A673 (cell line): ENCODE data around the gene BUD31.

Experiments used
- EZH2 ChIP-seq: fragments of 200-600 bp; sonication (generic); IDR thresholded peaks from 2 replicates; pipeline ENCODE4 v1.6.1; 2017; ENCODE audit warnings: borderline replicate concordance, low read depth, mild to moderate bottlenecking, mixed read lengths, antibody characterized with exemption, low read length; ENCODE audit not compliant: poor library complexity, severe bottlenecking
- TF ChIP-seq, protein P1 (sequence below): fragments of 300-800, 200-600 bp; sonication (generic); conservative IDR thresholded peaks from 2 replicates; pipeline ENCODE4 v1.5.1; 2017; ENCODE audit warnings: low read depth, mild to moderate bottlenecking, antibody characterized with exemption, low read length, moderate library complexity, mixed read lengths

DNA sequence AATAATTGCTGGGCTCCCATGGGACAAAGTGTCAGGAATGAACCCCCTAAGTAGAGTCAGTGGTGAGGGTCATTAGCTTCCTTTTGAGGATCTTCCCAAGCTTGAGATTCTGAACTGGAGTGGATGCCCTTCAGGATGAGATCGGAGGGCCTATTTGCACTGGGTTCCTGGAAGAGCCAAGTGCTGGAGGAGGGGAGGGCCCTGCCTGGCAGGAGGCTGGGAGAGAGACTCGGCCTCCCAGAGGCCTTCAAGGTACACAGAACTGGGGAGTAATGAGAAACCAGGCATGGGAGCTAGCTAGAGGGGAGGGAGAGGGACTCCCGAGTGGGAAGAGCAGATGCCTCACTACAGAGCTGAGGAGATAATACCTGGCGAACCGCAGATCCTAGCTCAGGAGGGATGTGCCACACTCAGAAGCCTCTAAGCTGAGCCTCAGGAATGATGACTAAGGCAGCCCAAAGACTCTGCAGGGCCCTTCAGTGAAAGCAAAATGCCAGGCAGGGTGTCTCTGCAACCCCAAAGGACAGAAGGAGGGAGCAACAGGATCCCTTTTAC is 9.8 kb upstream of the BUD31 start:
- TF ChIP-seq, protein P1, sequence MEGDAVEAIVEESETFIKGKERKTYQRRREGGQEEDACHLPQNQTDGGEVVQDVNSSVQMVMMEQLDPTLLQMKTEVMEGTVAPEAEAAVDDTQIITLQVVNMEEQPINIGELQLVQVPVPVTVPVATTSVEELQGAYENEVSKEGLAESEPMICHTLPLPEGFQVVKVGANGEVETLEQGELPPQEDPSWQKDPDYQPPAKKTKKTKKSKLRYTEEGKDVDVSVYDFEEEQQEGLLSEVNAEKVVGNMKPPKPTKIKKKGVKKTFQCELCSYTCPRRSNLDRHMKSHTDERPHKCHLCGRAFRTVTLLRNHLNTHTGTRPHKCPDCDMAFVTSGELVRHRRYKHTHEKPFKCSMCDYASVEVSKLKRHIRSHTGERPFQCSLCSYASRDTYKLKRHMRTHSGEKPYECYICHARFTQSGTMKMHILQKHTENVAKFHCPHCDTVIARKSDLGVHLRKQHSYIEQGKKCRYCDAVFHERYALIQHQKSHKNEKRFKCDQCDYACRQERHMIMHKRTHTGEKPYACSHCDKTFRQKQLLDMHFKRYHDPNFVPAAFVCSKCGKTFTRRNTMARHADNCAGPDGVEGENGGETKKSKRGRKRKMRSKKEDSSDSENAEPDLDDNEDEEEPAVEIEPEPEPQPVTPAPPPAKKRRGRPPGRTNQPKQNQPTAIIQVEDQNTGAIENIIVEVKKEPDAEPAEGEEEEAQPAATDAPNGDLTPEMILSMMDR: no peak
- no peak for TF ChIP-seq EZH2
